GM06990 (cell line): ENCODE measurements around the gene AK9.

ENCODE experiments used
- DNase-seq: peaks from one replicate; pipeline ENCODE4 v3.0.0-alpha.2; 2011; ENCODE audit not compliant: insufficient read length; ENCODE audit errors: extremely low read depth
- H3K27me3 ChIP-seq: replicated peaks from 2 replicates; pipeline ENCODE4 v1.6.0; 2011; ENCODE audit warnings: low read length; ENCODE audit not compliant: control insufficient read depth, insufficient read depth
- H3K36me3 ChIP-seq: 2 replicates; pipeline ENCODE4 v1.5.1; 2011; ENCODE audit warnings: low read length; ENCODE audit not compliant: control insufficient read depth, insufficient read depth
- H3K4me3 ChIP-seq: replicated peaks from 2 replicates; pipeline ENCODE4 v1.5.1; 2011; ENCODE audit warnings: low read depth, mild to moderate bottlenecking, control low read depth, low read length
- CTCF ChIP-seq: IDR thresholded peaks from 2 replicates; pipeline ENCODE4 v1.5.1; 2011; ENCODE audit warnings: low read length, control low read depth, mild to moderate bottlenecking, inconsistent platforms; ENCODE audit not compliant: insufficient read depth, poor library complexity, severe bottlenecking

Gene AK9

GRCh38 chr6:109503327-109504224 lies 187.4 kb downstream of the AK9 start:
- no peaks in the 10 kb centered on the region for H3K36me3 ChIP-seq
- no peak for DNase-seq
- no peak overlapping the region for H3K4me3 ChIP-seq
- H3K27me3 ChIP-seq, result no peaks in the 10 kb centered on the region; the same call in 1 of the 2 replicates
- TF ChIP-seq CTCF, result no peak

- TF ChIP-seq CTCF, result no peak
- H3K4me3 ChIP-seq, result no peak overlapping the region
- no peak for DNase-seq
- no peaks in the 10 kb centered on the region for H3K27me3 ChIP-seq
- no peaks in the 10 kb centered on the region for H3K36me3 ChIP-seq
Measured at GRCh38 chr6:109498936-109499335, 192.1 kb downstream of the AK9 start.

- no peaks in the 10 kb centered on the region for H3K27me3 ChIP-seq
- no peak overlapping the region for H3K4me3 ChIP-seq
- H3K36me3 ChIP-seq, result no peaks in the 10 kb centered on the region
- no peak for DNase-seq
- no peak for TF ChIP-seq CTCF
Measured at GRCh38 chr6:109498052-109498451, 192.9 kb downstream of the AK9 start.

- H3K27me3 ChIP-seq, result no peaks in the 10 kb centered on the region
- no peak for TF ChIP-seq CTCF
- no peaks in the 10 kb centered on the region for H3K36me3 ChIP-seq
- no peak overlapping the region for H3K4me3 ChIP-seq
- no peak for DNase-seq
Measured at GRCh38 chr6:109496036-109496772, 194.8 kb downstream of the AK9 start.

GRCh38 chr6:109493865-109494264 lies 197.1 kb downstream of the AK9 start:
- Histone ChIP-seq H3K36me3 (no peaks in the 10 kb centered on the region), H3K4me3 (no peak overlapping the region)
- DNase-seq, result no peak

More at GRCh38 chr6:109493865-109494264, 197.1 kb downstream of the AK9 start:
- no peaks in the 10 kb centered on the region for H3K27me3 ChIP-seq
- no peak for TF ChIP-seq CTCF
